HUDEP-2 (cell line): ENCODE data around the gene SRP19.

Experiments
- DNase-seq, 76 experiments: peaks; one replicate each; lab custom pipeline; 2025; ENCODE audit not compliant: unreplicated experiment in 76 of 76; lab: John Stamatoyannopoulos, UW

Gene SRP19

GRCh38 chr5:112918679-112919078 lies 57.6 kb downstream of the SRP19 start:
- no peak for DNase-seq
